ENCODE results near the gene NBAS. TPM values are rescaled to one million over a fixed set of nuclear protein-coding genes. Genes with fewer than 3 reads are reported as not detected.
"Not testable (repeated sequence)": the region's sequence is repeated elsewhere in the genome, so short reads cannot be mapped to it uniquely, and the experiment has no call there.

NBAS gene
- total RNA-seq, 4 donors from 2014 or later, result 27.3 to 43.6 (median 28.4) TPM

DNA sequence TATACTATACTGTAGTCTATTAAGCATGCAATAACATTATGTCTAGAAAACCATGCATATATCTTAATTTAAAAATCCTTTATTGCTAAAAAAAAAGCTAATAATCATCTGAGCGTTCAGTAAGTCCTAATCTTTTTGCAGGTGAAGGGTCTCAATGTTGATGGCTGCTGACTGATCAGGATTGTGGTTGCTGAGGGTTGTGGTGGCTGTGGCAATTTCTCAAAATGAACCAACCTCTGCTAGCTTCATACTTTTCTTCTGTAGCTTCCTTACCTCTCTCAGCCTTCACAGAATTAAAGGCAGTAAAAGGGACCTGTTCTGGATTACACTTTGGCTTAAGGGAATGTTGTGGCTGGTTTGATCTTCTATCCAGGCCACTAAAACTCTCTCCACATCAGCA lies 235.8 kb downstream of the NBAS start:
- Histone ChIP-seq H3K27ac (no peak overlapping the region), H3K36me3 (peaks cover 0 to 43% of the 10 kb centered on the region in 2 donors), H3K9me3 (no peaks in the 10 kb centered on the region), H3K4me3 (no peak overlapping the region), H3K27me3 (no peaks in the 10 kb centered on the region), H3K4me1 (no peaks in the 10 kb centered on the region)
- DNase-seq (no peak), ATAC-seq (no peak)
- in situ Hi-C loops (cut with MboI; ENCODE audit: low sequenced_read_pairs in 4 of 4) (no loop called here), intact Hi-C loops (cut with DNase I; ENCODE audit: low total_unique reads) (no loop called here)
- TF ChIP-seq POLR2A (IDR thresholded peaks at IDR 0.05), result no peak
- TF ChIP-seq, protein P1, sequence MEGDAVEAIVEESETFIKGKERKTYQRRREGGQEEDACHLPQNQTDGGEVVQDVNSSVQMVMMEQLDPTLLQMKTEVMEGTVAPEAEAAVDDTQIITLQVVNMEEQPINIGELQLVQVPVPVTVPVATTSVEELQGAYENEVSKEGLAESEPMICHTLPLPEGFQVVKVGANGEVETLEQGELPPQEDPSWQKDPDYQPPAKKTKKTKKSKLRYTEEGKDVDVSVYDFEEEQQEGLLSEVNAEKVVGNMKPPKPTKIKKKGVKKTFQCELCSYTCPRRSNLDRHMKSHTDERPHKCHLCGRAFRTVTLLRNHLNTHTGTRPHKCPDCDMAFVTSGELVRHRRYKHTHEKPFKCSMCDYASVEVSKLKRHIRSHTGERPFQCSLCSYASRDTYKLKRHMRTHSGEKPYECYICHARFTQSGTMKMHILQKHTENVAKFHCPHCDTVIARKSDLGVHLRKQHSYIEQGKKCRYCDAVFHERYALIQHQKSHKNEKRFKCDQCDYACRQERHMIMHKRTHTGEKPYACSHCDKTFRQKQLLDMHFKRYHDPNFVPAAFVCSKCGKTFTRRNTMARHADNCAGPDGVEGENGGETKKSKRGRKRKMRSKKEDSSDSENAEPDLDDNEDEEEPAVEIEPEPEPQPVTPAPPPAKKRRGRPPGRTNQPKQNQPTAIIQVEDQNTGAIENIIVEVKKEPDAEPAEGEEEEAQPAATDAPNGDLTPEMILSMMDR (IDR thresholded peaks at IDR 0.05 in 4 of 5, conservative IDR thresholded peaks at IDR 0.05 in 1 of 5), result no peak

- DNase-seq, result no peak
- H3K27ac ChIP-seq, result no peak overlapping the region
- H3K4me3 ChIP-seq, result no peak overlapping the region
- no peak for ATAC-seq
- H3K9me3 ChIP-seq, result no peaks in the 10 kb centered on the region
- in situ Hi-C loops (cut with MboI; ENCODE audit: low sequenced_read_pairs in 4 of 4), result no loop called here
- no peak for TF ChIP-seq POLR2A (IDR thresholded peaks at IDR 0.05)
- H3K36me3 ChIP-seq, result peaks cover 0 to 23% of the 10 kb centered on the region in 2 donors
- no peaks in the 10 kb centered on the region for H3K4me1 ChIP-seq
- intact Hi-C loops (cut with DNase I; ENCODE audit: low total_unique reads), result no loop called here
- H3K27me3 ChIP-seq, result no peaks in the 10 kb centered on the region
Observed at GRCh38 chr2:15323227-15323626, 237.9 kb downstream of the NBAS start.

GRCh38 chr2:15321481-15321880 lies 239.7 kb downstream of the NBAS start:
- H3K9me3 ChIP-seq; DNase-seq; H3K4me3 ChIP-seq; H3K36me3 ChIP-seq; intact Hi-C loops (cut with DNase I; ENCODE audit: low total_unique reads); H3K27ac ChIP-seq; ATAC-seq; H3K4me1 ChIP-seq; in situ Hi-C loops (cut with MboI; ENCODE audit: low sequenced_read_pairs in 4 of 4); H3K27me3 ChIP-seq: not testable (repeated sequence)

DNA sequence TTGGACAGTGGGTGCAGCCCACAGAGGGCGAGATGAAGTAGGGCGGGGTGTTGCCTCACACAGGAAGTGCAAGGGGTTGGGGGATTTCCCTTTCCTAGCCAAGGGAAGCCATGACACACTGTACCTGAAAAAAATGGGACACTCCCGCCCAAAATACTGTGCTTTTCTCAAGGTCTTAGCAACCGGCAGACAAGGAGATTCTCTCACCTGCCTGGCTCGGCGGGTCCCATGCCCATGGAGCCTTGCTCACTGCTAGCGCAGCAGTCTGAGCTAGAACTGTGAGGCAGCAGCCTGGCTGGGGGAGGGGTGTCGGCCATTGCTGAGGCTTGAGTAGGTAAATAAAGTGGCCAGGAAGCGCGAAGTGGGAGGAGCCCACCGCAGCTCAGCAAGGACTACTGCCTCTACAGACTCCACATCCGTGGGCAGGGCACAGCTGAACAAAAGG lies 244.7 kb downstream of the NBAS start:
- Histone ChIP-seq H3K4me3 (no peak overlapping the region), H3K36me3 (no peaks in the 10 kb centered on the region), H3K27ac (no peak overlapping the region), H3K4me1 (no peaks in the 10 kb centered on the region), H3K9me3 (no peaks in the 10 kb centered on the region), H3K27me3 (no peaks in the 10 kb centered on the region)
- ATAC-seq (no peak), DNase-seq (no peak)
- intact Hi-C loops (cut with DNase I; ENCODE audit: low total_unique reads) (no loop called here), in situ Hi-C loops (cut with MboI; ENCODE audit: low sequenced_read_pairs in 4 of 4) (no loop called here)
- TF ChIP-seq, protein P1 (IDR thresholded peaks at IDR 0.05 in 4 of 5, conservative IDR thresholded peaks at IDR 0.05 in 1 of 5), result no peak

DNA sequence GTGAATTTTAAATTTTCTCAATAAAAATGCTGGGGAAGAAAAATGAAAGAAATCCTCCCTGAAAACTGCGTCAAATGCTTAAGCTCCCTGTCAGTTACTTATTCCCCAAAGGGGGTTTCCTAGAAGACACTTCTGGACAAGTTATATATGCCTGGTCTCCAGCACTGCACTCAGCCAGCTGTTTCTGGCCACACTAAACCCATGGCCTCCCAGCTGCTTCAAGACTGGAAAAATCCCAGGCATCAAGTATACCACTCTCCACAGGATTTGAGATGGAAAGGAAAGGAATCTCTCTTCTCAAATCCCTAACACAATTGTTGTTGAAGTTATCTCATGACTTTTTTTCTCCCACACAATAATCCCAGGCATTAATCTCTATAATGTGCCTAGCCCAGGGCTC lies 245.7 kb downstream of the NBAS start:
- Histone ChIP-seq H3K4me1 (no peaks in the 10 kb centered on the region), H3K27me3 (no peaks in the 10 kb centered on the region), H3K4me3 (no peak overlapping the region), H3K36me3 (no peaks in the 10 kb centered on the region), H3K27ac (no peak overlapping the region), H3K9me3 (no peaks in the 10 kb centered on the region)
- ATAC-seq, result no peak
- DNase-seq, result no peak
- in situ Hi-C loops (cut with MboI; ENCODE audit: low sequenced_read_pairs in 4 of 4) (no loop called here), intact Hi-C loops (cut with DNase I; ENCODE audit: low total_unique reads) (no loop called here)
- TF ChIP-seq, protein P1 (IDR thresholded peaks at IDR 0.05 in 4 of 5, conservative IDR thresholded peaks at IDR 0.05 in 1 of 5), result no peak
- TF ChIP-seq POLR2A (IDR thresholded peaks at IDR 0.05), result no peak

- in situ Hi-C loops (cut with MboI; ENCODE audit: low sequenced_read_pairs in 4 of 4) (no loop called here), intact Hi-C loops (cut with DNase I; ENCODE audit: low total_unique reads) (no loop called here)
- ATAC-seq (no peak), DNase-seq (no peak)
- no peaks in the 10 kb centered on the region for H3K36me3 ChIP-seq
- no peaks in the 10 kb centered on the region for H3K9me3 ChIP-seq
- H3K4me1 ChIP-seq, result no peaks in the 10 kb centered on the region
- no peak for TF ChIP-seq POLR2A (IDR thresholded peaks at IDR 0.05)
- TF ChIP-seq, protein P1 (IDR thresholded peaks at IDR 0.05 in 4 of 5, conservative IDR thresholded peaks at IDR 0.05 in 1 of 5), result no peak
- no peak overlapping the region for H3K27ac ChIP-seq
- H3K27me3 ChIP-seq, result no peaks in the 10 kb centered on the region
- no peak overlapping the region for H3K4me3 ChIP-seq
Observed at GRCh38 chr2:15313657-15314056, 247.5 kb downstream of the NBAS start.
